GM18951 (cell line): ENCODE data around the gene NUDT16L1.

Experiments
- POLR2A ChIP-seq: IDR thresholded peaks from 4 replicates; pipeline ENCODE4 v1.6.1; 2011; ENCODE audit warnings: mild to moderate bottlenecking; ENCODE audit not compliant: insufficient read length, insufficient read depth; ENCODE audit errors: extremely low read depth
- in situ Hi-C: fragments of 300-500 bp; cut with MboI; formaldehyde crosslinking; loops from one replicate; pipeline ENCODE4 v1.12.0; 2022; ENCODE audit warnings: low sequenced_read_pairs, mixed read lengths, inconsistent platforms; ENCODE audit not compliant: unreplicated experiment

The NUDT16L1 gene

GRCh38 chr16:4689091-4689671 lies 4.2 kb upstream of the NUDT16L1 start:
- TF ChIP-seq POLR2A = no peak
- in situ Hi-C loops = no loop called here

DNA sequence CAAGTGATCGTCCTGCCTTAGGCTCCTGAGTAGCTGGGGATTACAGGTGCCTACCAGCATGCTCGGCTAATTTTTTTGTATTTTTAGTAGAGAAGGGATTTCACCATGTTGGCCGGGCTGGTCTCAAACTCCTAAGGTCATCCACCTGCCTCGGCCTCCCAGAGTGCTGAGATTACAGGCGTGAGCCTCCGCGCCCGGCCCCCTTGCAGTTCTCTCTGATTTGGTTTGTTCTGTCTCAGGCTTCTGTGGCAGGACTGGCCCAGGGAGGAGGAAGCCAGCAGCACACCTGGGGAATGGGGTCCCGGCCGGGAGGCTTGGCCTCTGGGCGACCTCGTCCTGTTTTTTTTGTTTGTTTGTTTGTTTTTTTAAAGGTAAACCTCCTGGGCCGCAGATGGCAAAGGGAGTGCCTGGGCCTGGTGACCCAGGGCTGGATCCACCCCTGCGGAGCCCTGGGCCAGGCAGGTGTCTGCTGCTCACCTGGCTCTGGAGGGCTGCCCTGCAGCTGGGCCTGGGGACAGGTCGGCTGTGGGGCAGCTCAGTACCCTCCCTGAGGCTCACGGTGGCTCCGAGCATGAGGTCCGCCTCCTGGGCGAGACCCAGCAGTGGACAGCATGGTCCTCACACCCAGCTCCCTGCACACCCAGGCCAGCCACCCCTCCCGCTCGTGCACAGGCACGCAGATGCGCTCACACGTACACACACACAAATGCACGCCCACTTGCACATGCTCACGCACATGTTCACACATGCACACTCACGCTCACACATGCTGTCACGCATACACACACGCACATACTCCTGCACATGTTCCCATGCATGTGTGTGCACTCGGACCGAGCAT lies 3.3 kb upstream of the NUDT16L1 start:
- no peak for TF ChIP-seq POLR2A
- in situ Hi-C loops = no loop called here

DNA sequence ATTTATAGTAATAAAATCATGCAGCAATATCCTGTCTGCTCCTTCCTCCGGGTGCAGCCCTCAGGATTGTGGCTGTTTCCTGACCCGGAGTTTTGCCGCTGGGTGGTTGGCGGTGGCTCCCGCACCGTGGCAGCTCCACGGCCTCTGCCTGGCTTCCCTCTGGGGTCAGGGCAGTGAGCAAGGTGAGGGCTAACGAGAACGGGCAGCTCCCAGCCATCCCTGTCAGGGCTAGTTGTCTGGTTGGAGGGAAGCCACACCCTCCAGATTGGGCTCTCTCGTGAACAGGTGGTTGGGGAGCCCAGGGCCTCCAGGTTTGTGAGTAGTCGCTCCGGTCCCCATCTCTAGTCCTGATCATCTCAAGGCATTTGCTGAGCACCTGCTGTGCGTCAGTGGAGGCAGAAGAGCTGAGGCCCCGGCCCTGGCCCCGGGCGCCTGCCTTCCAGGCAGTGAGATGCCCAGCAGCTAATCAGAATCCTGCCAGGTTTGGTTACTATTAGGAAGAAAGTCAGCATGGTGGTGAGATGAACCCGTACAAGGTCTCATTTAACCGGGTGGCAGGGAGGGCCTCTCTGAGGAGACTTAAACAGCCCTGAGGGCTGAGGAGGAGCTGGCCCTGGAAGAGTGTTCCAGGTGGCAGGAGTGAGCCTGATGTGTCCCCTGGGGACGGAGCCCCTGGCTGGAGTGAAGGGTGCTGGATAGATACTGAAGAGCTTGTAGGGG lies 2.3 kb upstream of the NUDT16L1 start:
- in situ Hi-C loops = no loop called here
- TF ChIP-seq POLR2A = no peak

- no peak for TF ChIP-seq POLR2A
Observed at GRCh38 chr16:4691666-4692412, 1.5 kb upstream of the NUDT16L1 start.

DNA sequence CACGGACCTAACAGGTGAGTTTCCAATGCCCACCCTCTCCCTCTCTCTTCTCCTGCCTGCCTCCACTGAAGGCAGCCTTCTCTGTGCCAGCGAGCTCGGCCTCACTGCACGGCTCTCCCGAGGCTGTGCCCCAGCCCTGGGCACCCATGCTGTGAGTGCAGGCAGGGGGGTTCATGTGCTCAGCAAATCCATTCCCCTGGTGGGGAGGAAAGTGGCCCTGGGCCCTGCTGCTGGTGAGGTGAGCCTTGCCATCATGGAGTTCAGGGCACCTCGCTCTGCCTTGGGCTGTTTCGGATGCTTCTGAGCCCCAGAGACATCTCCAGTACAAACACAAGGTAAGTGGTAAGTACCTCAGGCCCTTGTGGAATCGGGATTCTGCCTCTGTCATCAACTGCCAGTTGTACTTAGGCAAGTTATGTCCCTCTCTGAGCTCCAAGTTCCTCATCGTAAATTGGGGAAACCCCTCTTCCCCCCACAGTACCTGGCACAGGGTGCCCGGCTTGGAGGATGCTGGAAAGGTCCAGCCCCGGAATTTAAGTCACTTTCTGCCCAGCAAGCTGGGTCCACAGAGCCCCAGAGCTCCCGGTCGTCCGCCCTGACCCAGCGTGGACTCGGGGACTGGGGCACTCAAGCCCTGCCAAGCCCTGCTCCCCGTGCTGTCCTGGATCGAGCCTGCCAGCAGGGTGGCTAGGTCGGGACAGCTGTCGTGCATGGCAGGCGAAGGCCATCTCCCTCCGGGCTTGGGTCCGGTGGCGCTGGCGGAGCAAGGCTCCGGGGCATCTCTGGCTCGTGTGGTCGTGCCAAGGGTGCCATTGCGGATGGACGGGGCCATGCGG lies 684 bp upstream of the NUDT16L1 start:
- no peak for TF ChIP-seq POLR2A
- in situ Hi-C loops = no loop called here

More at GRCh38 chr16:4691666-4692412, 1.5 kb upstream of the NUDT16L1 start:
- in situ Hi-C loops = no loop called here

DNA sequence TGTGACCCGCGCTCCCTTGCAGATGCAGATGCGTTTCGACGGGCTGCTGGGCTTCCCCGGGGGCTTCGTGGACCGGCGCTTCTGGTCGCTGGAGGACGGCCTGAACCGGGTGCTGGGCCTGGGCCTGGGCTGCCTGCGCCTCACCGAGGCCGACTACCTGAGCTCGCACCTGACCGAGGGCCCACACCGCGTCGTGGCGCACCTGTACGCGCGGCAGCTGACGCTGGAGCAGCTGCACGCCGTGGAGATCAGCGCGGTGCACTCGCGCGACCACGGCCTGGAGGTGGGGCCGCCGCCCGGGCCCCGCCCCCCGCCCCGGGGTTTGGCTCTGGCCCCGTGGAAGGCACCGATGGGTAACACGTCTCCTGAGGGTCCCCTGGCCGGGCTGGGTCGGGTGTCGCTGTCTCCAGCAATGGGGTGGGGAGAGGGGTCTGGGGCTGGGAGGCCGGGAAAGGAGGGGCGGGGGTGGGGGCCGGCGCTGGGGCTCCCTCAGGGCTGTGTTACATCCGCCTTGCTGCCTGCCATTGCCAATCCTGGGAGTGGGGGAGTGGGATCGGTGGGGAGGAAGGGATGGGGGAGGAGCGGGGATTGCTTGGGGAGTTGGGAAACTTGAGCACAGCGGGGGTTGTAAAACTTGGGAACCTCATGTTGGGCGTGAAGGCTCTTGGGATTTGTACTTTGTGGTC lies 737 bp downstream of the NUDT16L1 start:
- in situ Hi-C loops = no loop called here
- no peak for TF ChIP-seq POLR2A

- in situ Hi-C loops = no loop called here
- no peak for TF ChIP-seq POLR2A
Observed at GRCh38 chr16:4694642-4695451, 1.5 kb downstream of the NUDT16L1 start.

GRCh38 chr16:4695473-4696171 lies 2.3 kb downstream of the NUDT16L1 start:
- in situ Hi-C loops = no loop called here
- no peak for TF ChIP-seq POLR2A

GRCh38 chr16:4696172-4696904 lies 3.0 kb downstream of the NUDT16L1 start:
- no peak for TF ChIP-seq POLR2A
- in situ Hi-C loops = no loop called here
